Activated CD8-positive, alpha-beta T cell treated with anti-CD3 and anti-CD28 coated beads for 36 hours (primary cell): ENCODE results near the gene ASXL2. TPM values are rescaled to one million over a fixed set of nuclear protein-coding genes. Genes with fewer than 3 reads are reported as not detected.
"Not testable (repeated sequence)": the region's sequence is repeated elsewhere in the genome, so short reads cannot be mapped to it uniquely, and the experiment has no call there.

ENCODE experiments used
- ATAC-seq: fragments of 200-7000 bp; cut with Tn5 transposase; one replicate; pipeline ENCODE4 v1.10.0; 2021; ENCODE audit warnings: mild to moderate bottlenecking, moderate library complexity
- CTCF ChIA-PET: fragments of 350-600 bp; sonication (Branson Sonifier 250); formaldehyde crosslinking; loops from one replicate; lab custom pipeline; 2021; ENCODE audit warnings: antibody characterized with exemption; lab: Charles Lee
- POLR2A ChIA-PET: fragments of 350-600 bp; sonication (Branson Sonifier 250); formaldehyde crosslinking; loops from one replicate; lab custom pipeline; 2021; ENCODE audit warnings: antibody characterized with exemption; lab: Charles Lee
- DNase-seq: peaks from one replicate; pipeline ENCODE4 v3.0.0-alpha.2; 2020
- H3K27ac Mint-ChIP-seq: one replicate; pipeline ENCODE4 v1.8.0; 2021; ENCODE audit warnings: mild to moderate bottlenecking, mixed read lengths
- H3K27me3 Mint-ChIP-seq: one replicate; pipeline ENCODE4 v1.8.0; 2021; ENCODE audit warnings: mixed read lengths
- H3K36me3 Mint-ChIP-seq: one replicate; pipeline ENCODE4 v1.8.0; 2021; ENCODE audit warnings: low read depth, mixed read lengths
- H3K4me1 Mint-ChIP-seq: one replicate; pipeline ENCODE4 v1.8.0; 2021; ENCODE audit warnings: low read depth, mixed read lengths
- H3K4me3 Mint-ChIP-seq: one replicate; pipeline ENCODE4 v1.8.0; 2021; ENCODE audit warnings: mild to moderate bottlenecking, moderate library complexity, mixed read lengths
- H3K9me3 Mint-ChIP-seq: one replicate; pipeline ENCODE4 v1.8.0; 2021; ENCODE audit warnings: mixed read lengths
- CTCF ChIP-seq: fragments of 200-600 bp; IDR thresholded peaks from one replicate; pipeline ENCODE4 v1.8.0; 2022; ENCODE audit warnings: antibody characterized with exemption, mild to moderate bottlenecking
- intact Hi-C: fragments of 100-400 bp; cut with micrococcal nuclease; formaldehyde crosslinking; loops from one replicate; pipeline ENCODE4 v1.10.0; 2022
- total RNA-seq, 2 experiments: library from RNA; stranded (reverse); gene quantifications; one replicate each; pipeline ENCODE4 v1.2.3, GENCODE V29; 2021

Gene ASXL2
- total RNA-seq, 2 experiments from 2014 or later, result 42.5 to 42.8 TPM

- H3K4me3 Mint-ChIP-seq, result no peak overlapping the region
- intact Hi-C loops, result no loop called here
- DNase-seq, result no peak
- ATAC-seq, result no peak
- ChIA-PET CTCF (no interaction called here), POLR2A (interaction anchor here (1.4 kb wide), 1 partner anchor 19 kb away, joined by 3 read pairs; the partner anchor contains the start of gene ASXL2)
- TF ChIP-seq CTCF, result no peak
- no peaks in the 10 kb centered on the region for H3K36me3 Mint-ChIP-seq
- H3K27ac Mint-ChIP-seq, result no peak overlapping the region
- no peaks in the 10 kb centered on the region for H3K27me3 Mint-ChIP-seq
- H3K4me1 Mint-ChIP-seq, result no peaks in the 10 kb centered on the region
- no peaks in the 10 kb centered on the region for H3K9me3 Mint-ChIP-seq
Observed at GRCh38 chr2:25897506-25897905, 19.2 kb upstream of the ASXL2 start.

GRCh38 chr2:25896308-25896707 is 18.0 kb upstream of the ASXL2 start:
- H3K36me3 Mint-ChIP-seq, POLR2A ChIA-PET, DNase-seq, intact Hi-C loops, H3K4me1 Mint-ChIP-seq, H3K9me3 Mint-ChIP-seq, H3K27ac Mint-ChIP-seq, ATAC-seq, CTCF ChIA-PET, H3K4me3 Mint-ChIP-seq, H3K27me3 Mint-ChIP-seq: not testable (repeated sequence)

- ATAC-seq, result no peak
- Mint-ChIP-seq H3K4me3 (no peak overlapping the region), H3K4me1 (no peaks in the 10 kb centered on the region), H3K9me3 (no peaks in the 10 kb centered on the region), H3K36me3 (no peaks in the 10 kb centered on the region), H3K27me3 (no peaks in the 10 kb centered on the region), H3K27ac (no peak overlapping the region)
- intact Hi-C loops, result no loop called here
- ChIA-PET CTCF (no interaction called here), POLR2A (no interaction called here)
- no peak for TF ChIP-seq CTCF
- no peak for DNase-seq
Observed at GRCh38 chr2:25895610-25896009, 17.3 kb upstream of the ASXL2 start.

- Mint-ChIP-seq H3K9me3 (no peaks in the 10 kb centered on the region), H3K4me1 (no peaks in the 10 kb centered on the region), H3K36me3 (no peaks in the 10 kb centered on the region), H3K27ac (no peak overlapping the region), H3K4me3 (no peak overlapping the region), H3K27me3 (no peaks in the 10 kb centered on the region)
- CTCF ChIA-PET, result interaction anchor here (0.6 kb wide), 1 partner anchor 533 kb away, joined by 3 read pairs; no protein-coding TSS in a partner anchor
- DNase-seq (no peak), ATAC-seq (no peak)
- POLR2A ChIA-PET, result no interaction called here
- intact Hi-C loops, result no loop called here
- no peak for TF ChIP-seq CTCF
Observed at GRCh38 chr2:25895018-25895417, 16.7 kb upstream of the ASXL2 start.

GRCh38 chr2:25894135-25894830 is 16.0 kb upstream of the ASXL2 start:
- H3K27ac Mint-ChIP-seq, result no peak overlapping the region
- H3K4me3 Mint-ChIP-seq, result no peak overlapping the region
- ATAC-seq (no peak), DNase-seq (no peak)
- no peak for TF ChIP-seq CTCF
- no peaks in the 10 kb centered on the region for H3K36me3 Mint-ChIP-seq
- intact Hi-C loops, result no loop called here
- CTCF ChIA-PET, result interaction anchor here (0.6 kb wide), 1 partner anchor 532 kb away, joined by 3 read pairs; no protein-coding TSS in a partner anchor
- no peaks in the 10 kb centered on the region for H3K4me1 Mint-ChIP-seq
- POLR2A ChIA-PET, result no interaction called here
- H3K27me3 Mint-ChIP-seq, result no peaks in the 10 kb centered on the region
- no peaks in the 10 kb centered on the region for H3K9me3 Mint-ChIP-seq
